ENCODE measurements around the gene CCNQ. TPM values are rescaled to one million over a fixed set of nuclear protein-coding genes. Genes with fewer than 3 reads are reported as not detected.

Gene CCNQ
- total RNA-seq, 1 donor: 29.3 TPM

DNA sequence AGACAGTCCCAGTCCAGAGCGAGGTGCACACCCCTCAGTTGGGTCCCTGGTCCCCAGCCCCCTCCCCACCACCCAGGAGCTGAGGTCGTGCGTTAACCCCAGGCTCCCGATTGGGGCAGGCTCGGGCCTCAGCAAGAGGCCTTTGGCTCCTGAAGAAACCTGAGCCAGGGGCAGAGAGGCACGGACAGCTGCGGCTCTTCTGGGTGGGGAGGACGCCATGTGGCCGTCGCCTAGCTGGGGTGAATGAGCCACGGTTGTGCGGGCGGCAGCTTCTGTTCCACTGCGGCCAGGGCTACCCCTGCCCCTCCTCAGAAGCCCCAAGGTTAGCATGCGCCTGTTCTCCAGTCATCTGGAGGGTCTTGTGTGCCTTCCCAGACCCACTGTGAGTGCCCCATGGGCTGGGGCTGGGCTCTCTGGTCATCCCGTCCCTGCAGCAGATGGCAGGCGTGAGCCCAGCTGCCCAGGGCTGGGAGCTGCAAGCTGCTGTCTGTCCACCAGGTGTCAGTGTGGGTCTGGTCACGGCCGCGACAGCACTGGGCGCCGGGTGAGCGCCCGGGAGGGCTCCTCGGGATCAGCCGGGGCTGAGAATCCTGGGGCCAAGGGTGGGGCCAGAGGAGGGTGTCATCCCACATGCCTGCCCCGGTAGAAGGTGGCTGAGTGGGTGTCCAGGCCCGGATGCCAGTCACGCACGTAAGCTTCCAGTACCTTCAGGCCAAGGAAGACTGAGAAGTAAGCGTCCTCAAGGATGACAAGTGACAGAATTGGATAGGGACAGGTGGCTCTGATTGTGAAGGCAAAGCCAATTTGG lies 59.6 kb downstream of the CCNQ start:
- Histone ChIP-seq H3K79me2 (ENCODE audit: insufficient read depth, low read length) (no peaks in the 10 kb centered on the region), H3K9me3 (ENCODE audit: low read depth, low read length) (no peaks in the 10 kb centered on the region), H3K4me2 (ENCODE audit: insufficient read depth, low read length) (no peak overlapping the region), H4K20me1 (ENCODE audit: insufficient read depth, low read length) (no peaks in the 10 kb centered on the region), H3K27me3 (ENCODE audit: insufficient read depth, low read length) (no peaks in the 10 kb centered on the region), H3K36me3 (ENCODE audit: insufficient read depth, low read length) (no peaks in the 10 kb centered on the region), H3K4me1 (ENCODE audit: insufficient read depth, low read length) (no peaks in the 10 kb centered on the region), H3K27ac (ENCODE audit: low read depth, low read length) (no peak overlapping the region), H2AFZ (ENCODE audit: low read length) (no peak overlapping the region), H3K4me3 (ENCODE audit: insufficient read depth, low read length) (no peak overlapping the region)
- DNase-seq (ENCODE audit: insufficient read length, low spot score, missing footprints): peak; percentile 97
- peak; percentile 89 for TF ChIP-seq CTCF (IDR thresholded peaks at IDR 0.05; ENCODE audit: extremely low read depth, low read depth, low read length)

GRCh38 chrX:153538424-153538823 lies 60.5 kb downstream of the CCNQ start:
- no peaks in the 10 kb centered on the region for H3K27me3 ChIP-seq (ENCODE audit: insufficient read depth, low read length)
- H3K36me3 ChIP-seq (ENCODE audit: insufficient read depth, low read length): no peaks in the 10 kb centered on the region
- H4K20me1 ChIP-seq (ENCODE audit: insufficient read depth, low read length): no peaks in the 10 kb centered on the region
- no peaks in the 10 kb centered on the region for H3K79me2 ChIP-seq (ENCODE audit: insufficient read depth, low read length)
- no peak overlapping the region for H2AFZ ChIP-seq (ENCODE audit: low read length)
- no peaks in the 10 kb centered on the region for H3K4me1 ChIP-seq (ENCODE audit: insufficient read depth, low read length)
- H3K9me3 ChIP-seq (ENCODE audit: low read depth, low read length): no peaks in the 10 kb centered on the region
- no peak for DNase-seq (ENCODE audit: insufficient read length, low spot score, missing footprints)
- no peak overlapping the region for H3K4me2 ChIP-seq (ENCODE audit: insufficient read depth, low read length)
- TF ChIP-seq CTCF (IDR thresholded peaks at IDR 0.05; ENCODE audit: extremely low read depth, low read depth, low read length): no peak
- H3K27ac ChIP-seq (ENCODE audit: low read depth, low read length): no peak overlapping the region
- H3K4me3 ChIP-seq (ENCODE audit: insufficient read depth, low read length): no peak overlapping the region

Other genes starting within 250 kb of the CCNQ start
- gene PNMA6E, start 197.8 kb downstream of the CCNQ start, total RNA-seq: not detected in 2 replicates
- gene ZFP92, start 187.7 kb downstream of the CCNQ start, total RNA-seq: under 0.01 TPM in 1 of 2 replicates, not detected in the other
- 3.3 and 3.5 TPM in 2 replicates for gene TREX2, start 153.1 kb downstream of the CCNQ start, total RNA-seq
- 8.3 and 14.1 TPM in 2 replicates for gene HAUS7, start 128.6 kb downstream of the CCNQ start, total RNA-seq
- 139 and 210 TPM in 2 replicates for gene BGN, start 104.2 kb downstream of the CCNQ start, total RNA-seq
- gene ATP2B3, start 81.5 kb downstream of the CCNQ start, total RNA-seq: under 0.01 TPM in 1 of 2 replicates, not detected in the other
- under 0.01 TPM in 2 replicates for gene DUSP9, start 48.1 kb upstream of the CCNQ start, total RNA-seq
- 0.29 and 0.36 TPM in 2 replicates for gene PNCK, start 74.7 kb upstream of the CCNQ start, total RNA-seq
- 15.3 and 19.5 TPM in 2 replicates for gene SLC6A8, start 88.8 kb upstream of the CCNQ start, total RNA-seq
- gene BCAP31, start 125.2 kb upstream of the CCNQ start, total RNA-seq: 114 and 118 TPM in 2 replicates
- 14.1 and 16.3 TPM in 2 replicates for gene ABCD1, start 125.7 kb upstream of the CCNQ start, total RNA-seq
- gene PLXNB3, start 165.1 kb upstream of the CCNQ start, total RNA-seq: 2.7 and 4.3 TPM in 2 replicates
- gene SRPK3, start 181.9 kb upstream of the CCNQ start, total RNA-seq: 0.36 TPM in 1 of 2 replicates, not detected in the other
- gene IDH3G, start 195.2 kb upstream of the CCNQ start, total RNA-seq: 40.2 and 42.7 TPM in 2 replicates
- gene SSR4, start 195.5 kb upstream of the CCNQ start, total RNA-seq: 156 and 172 TPM in 2 replicates
- under 0.01 TPM in 2 replicates for gene PDZD4, start 231.4 kb upstream of the CCNQ start, total RNA-seq